ENCODE results near the gene CD86. TPM values are rescaled to one million over a fixed set of nuclear protein-coding genes. Genes with fewer than 3 reads are reported as not detected.

The CD86 gene
- polyA plus RNA-seq, 1 donor from 2014 or later = not detected

- Histone ChIP-seq H3K9me2 (ENCODE audit: insufficient read depth, low read length) (no peaks in the 10 kb centered on the region), H3K36me3 (ENCODE audit: insufficient read depth, low read length) (no peaks in the 10 kb centered on the region), H3K4me2 (ENCODE audit: low read length) (no peak overlapping the region), H3K79me2 (replicated peaks; ENCODE audit: insufficient read depth, low read length) (no peaks in the 10 kb centered on the region), H3K27ac (ENCODE audit: low read length) (no peak overlapping the region), H3K4me3 (ENCODE audit: low read length) (no peak overlapping the region), H3K27me3 (ENCODE audit: insufficient read depth, low read depth, low read length) (no peaks in the 10 kb centered on the region), H4K20me1 (ENCODE audit: insufficient read depth) (no peaks in the 10 kb centered on the region), H3F3A (ENCODE audit: insufficient read depth, low read length, poor library complexity, severe bottlenecking) (no peaks in the 10 kb centered on the region), H3K9me3 (ENCODE audit: low read length) (no peaks in the 10 kb centered on the region), H3K9ac (ENCODE audit: low read length) (no peak overlapping the region), H2AFZ (ENCODE audit: low read depth, low read length) (no peak overlapping the region)
- TF ChIP-seq EP300 (conservative IDR thresholded peaks at IDR 0.05; ENCODE audit: poor library complexity, severe bottlenecking) (no peak), EZH2 (IDR thresholded peaks at IDR 0.05; ENCODE audit: borderline replicate concordance, insufficient read depth, low read length, poor library complexity, severe bottlenecking) (no peak), POLR2AphosphoS5 (IDR thresholded peaks at IDR 0.05) (no peak), TAF1 (IDR thresholded peaks at IDR 0.05; ENCODE audit: low read depth) (no peak), RAD21 (conservative IDR thresholded peaks at IDR 0.05) (no peak), REST (IDR thresholded peaks at IDR 0.05; ENCODE audit: borderline replicate concordance) (no peak), CTCF (IDR thresholded peaks at IDR 0.05; ENCODE audit: poor library complexity, severe bottlenecking) (no peak), SMC3 (conservative IDR thresholded peaks at IDR 0.05; ENCODE audit: poor library complexity) (no peak), MXI1 (conservative IDR thresholded peaks at IDR 0.05; ENCODE audit: poor library complexity, severe bottlenecking) (no peak)
Observed at GRCh38 chr3:122076491-122077292, 21.5 kb downstream of the CD86 start.

- Histone ChIP-seq H3K27ac (ENCODE audit: low read length) (no peak overlapping the region), H2AFZ (ENCODE audit: low read depth, low read length) (no peak overlapping the region), H3K9me3 (ENCODE audit: low read length) (no peaks in the 10 kb centered on the region), H3K27me3 (ENCODE audit: insufficient read depth, low read depth, low read length) (no peaks in the 10 kb centered on the region), H4K20me1 (ENCODE audit: insufficient read depth) (no peaks in the 10 kb centered on the region), H3K36me3 (ENCODE audit: insufficient read depth, low read length) (no peaks in the 10 kb centered on the region), H3K4me3 (ENCODE audit: low read length) (no peak overlapping the region), H3K4me2 (ENCODE audit: low read length) (no peak overlapping the region), H3F3A (ENCODE audit: insufficient read depth, low read length, poor library complexity, severe bottlenecking) (no peaks in the 10 kb centered on the region), H3K9ac (ENCODE audit: low read length) (no peak overlapping the region), H3K79me2 (replicated peaks; ENCODE audit: insufficient read depth, low read length) (no peaks in the 10 kb centered on the region), H3K9me2 (ENCODE audit: insufficient read depth, low read length) (no peaks in the 10 kb centered on the region)
- no peak for TF ChIP-seq EZH2 (IDR thresholded peaks at IDR 0.05; ENCODE audit: borderline replicate concordance, insufficient read depth, low read length, poor library complexity, severe bottlenecking)
- no peak for TF ChIP-seq SMC3 (conservative IDR thresholded peaks at IDR 0.05; ENCODE audit: poor library complexity)
- TF ChIP-seq MXI1 (conservative IDR thresholded peaks at IDR 0.05; ENCODE audit: poor library complexity, severe bottlenecking) = no peak
- no peak for TF ChIP-seq POLR2AphosphoS5 (IDR thresholded peaks at IDR 0.05)
- TF ChIP-seq EP300 (conservative IDR thresholded peaks at IDR 0.05; ENCODE audit: poor library complexity, severe bottlenecking) = no peak
- no peak for TF ChIP-seq REST (IDR thresholded peaks at IDR 0.05; ENCODE audit: borderline replicate concordance)
- TF ChIP-seq TAF1 (IDR thresholded peaks at IDR 0.05; ENCODE audit: low read depth) = no peak
- no peak for TF ChIP-seq RAD21 (conservative IDR thresholded peaks at IDR 0.05)
- TF ChIP-seq CTCF (IDR thresholded peaks at IDR 0.05; ENCODE audit: poor library complexity, severe bottlenecking) = no peak
Observed at GRCh38 chr3:122077293-122078234, 22.4 kb downstream of the CD86 start.

Data from neural cell (in vitro differentiated cells).